Upper lobe of right lung (tissue), 1 donor: ENCODE data around the gene TWIST1. TPM values are rescaled to one million over a fixed set of nuclear protein-coding genes. Genes with fewer than 3 reads are reported as not detected.

Experiments
- ATAC-seq: fragments of 200-7000 bp; cut with Tn5 transposase; one replicate; pipeline ENCODE4 v1.9.1; 2020; ENCODE audit warnings: mild to moderate bottlenecking, moderate library complexity
- DNase-seq: peaks from one replicate; pipeline ENCODE4 v3.0.0-alpha.2; 2020
- H3K27ac ChIP-seq: fragments of 200-600 bp; one replicate; pipeline ENCODE4 v1.8.0; 2022
- H3K27me3 ChIP-seq: fragments of 200-600 bp; one replicate; pipeline ENCODE4 v1.8.0; 2022; ENCODE audit warnings: mild to moderate bottlenecking
- H3K36me3 ChIP-seq: fragments of 200-600 bp; one replicate; pipeline ENCODE4 v1.8.0; 2022
- H3K4me1 ChIP-seq: fragments of 200-600 bp; one replicate; pipeline ENCODE4 v1.8.0; 2022
- H3K4me3 ChIP-seq: fragments of 200-600 bp; one replicate; pipeline ENCODE4 v1.8.0; 2022; ENCODE audit warnings: mild to moderate bottlenecking
- H3K9me3 ChIP-seq: fragments of 200-600 bp; one replicate; pipeline ENCODE4 v1.8.0; 2022
- CTCF ChIP-seq: fragments of 200-600 bp; IDR thresholded peaks from one replicate; pipeline ENCODE4 v1.8.0; 2022; ENCODE audit warnings: antibody characterized with exemption
- intact Hi-C: fragments of 100-400 bp; cut with DNase I; formaldehyde crosslinking; loops from one replicate; pipeline ENCODE4 v1.11.0; 2022
- total RNA-seq: library from RNA; stranded (reverse); fragmentation: NEBNext Ultra II Directional; extraction: Animal tissue kit (Norgen Biotek cat#: 25700); gene quantifications from one replicate; pipeline ENCODE4 v1.2.1, GENCODE V29; 2021
- donor health status: DM: no; HTN: yes; CAD: no; lungs with severe emphysema.

Gene TWIST1
- total RNA-seq, 1 donor from 2014 or later = not detected

- no peak for ATAC-seq
- TF ChIP-seq CTCF = no peak
- H3K4me1 ChIP-seq = no peaks in the 10 kb centered on the region
- peaks cover 12% of the 10 kb centered on the region for H3K27me3 ChIP-seq
- no peak overlapping the region for H3K4me3 ChIP-seq
- H3K36me3 ChIP-seq = no peaks in the 10 kb centered on the region
- no peaks in the 10 kb centered on the region for H3K9me3 ChIP-seq
- intact Hi-C loops = no loop called here
- DNase-seq = no peak
- H3K27ac ChIP-seq = no peak overlapping the region
Observed at GRCh38 chr7:19097165-19098055, 20.0 kb downstream of the TWIST1 start.

- peaks cover 5% of the 10 kb centered on the region for H3K27me3 ChIP-seq
- H3K4me3 ChIP-seq = no peak overlapping the region
- no peak for TF ChIP-seq CTCF
- no peak for ATAC-seq
- no peaks in the 10 kb centered on the region for H3K4me1 ChIP-seq
- no peak for DNase-seq
- no peak overlapping the region for H3K27ac ChIP-seq
- intact Hi-C loops = no loop called here
- no peaks in the 10 kb centered on the region for H3K9me3 ChIP-seq
- H3K36me3 ChIP-seq = no peaks in the 10 kb centered on the region
Observed at GRCh38 chr7:19095353-19095860, 22.0 kb downstream of the TWIST1 start.

GRCh38 chr7:19094598-19095352 is 22.7 kb downstream of the TWIST1 start:
- DNase-seq = no peak
- TF ChIP-seq CTCF = no peak
- intact Hi-C loops = no loop called here

GRCh38 chr7:19094138-19094537 is 23.3 kb downstream of the TWIST1 start:
- no peak for TF ChIP-seq CTCF
- no peak for ATAC-seq
- Histone ChIP-seq H3K9me3 (no peaks in the 10 kb centered on the region), H3K27me3 (peaks cover 4% of the 10 kb centered on the region), H3K4me1 (no peaks in the 10 kb centered on the region), H3K36me3 (no peaks in the 10 kb centered on the region), H3K4me3 (no peak overlapping the region), H3K27ac (no peak overlapping the region)
- intact Hi-C loops = no loop called here
- no peak for DNase-seq

More at GRCh38 chr7:19094598-19095352, 22.7 kb downstream of the TWIST1 start:
- Histone ChIP-seq H3K9me3 (no peaks in the 10 kb centered on the region), H3K4me3 (no peak overlapping the region), H3K36me3 (no peaks in the 10 kb centered on the region), H3K27ac (no peak overlapping the region), H3K4me1 (no peaks in the 10 kb centered on the region), H3K27me3 (peaks cover 5% of the 10 kb centered on the region)
- ATAC-seq = no peak

GRCh38 chr7:19091550-19092200 is 25.8 kb downstream of the TWIST1 start:
- H3K4me1 ChIP-seq = no peaks in the 10 kb centered on the region
- H3K36me3 ChIP-seq = no peaks in the 10 kb centered on the region
- intact Hi-C loops = no loop called here
- H3K27ac ChIP-seq = no peak overlapping the region
- H3K4me3 ChIP-seq = no peak overlapping the region
- TF ChIP-seq CTCF = no peak
- H3K27me3 ChIP-seq = no peaks in the 10 kb centered on the region
- DNase-seq = no peak
- ATAC-seq = no peak
- no peaks in the 10 kb centered on the region for H3K9me3 ChIP-seq
